GM12873 (cell line): ENCODE measurements around the gene DYNC1I2.

ENCODE experiments used
- TF ChIP-seq, protein P1 (sequence below): IDR thresholded peaks from 2 replicates; pipeline ENCODE4 v1.5.1; 2012; ENCODE audit warnings: low read depth, mild to moderate bottlenecking, moderate library complexity, low read length, control low read depth; ENCODE audit not compliant: insufficient read depth; ENCODE audit errors: missing control alignments

The DYNC1I2 gene

DNA sequence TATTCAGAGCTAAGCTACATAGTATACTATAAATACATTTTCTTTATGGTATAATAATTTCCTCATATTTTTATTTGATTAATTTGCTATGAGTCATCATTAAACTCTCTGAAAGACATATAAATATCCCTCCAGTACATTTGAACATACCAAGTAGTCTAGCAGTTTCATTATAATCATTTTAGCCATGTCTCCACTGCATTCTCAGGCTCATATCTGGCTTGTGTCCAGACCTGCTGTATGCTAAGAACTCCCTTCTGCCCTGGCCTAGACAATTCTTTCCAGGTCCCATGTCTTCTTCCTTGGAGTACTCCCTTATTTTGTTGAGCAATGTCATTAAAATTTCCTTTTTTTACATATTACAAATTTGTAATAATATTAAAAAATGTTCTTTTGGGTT, 16.6 kb upstream of the DYNC1I2 start:
- TF ChIP-seq, protein P1, sequence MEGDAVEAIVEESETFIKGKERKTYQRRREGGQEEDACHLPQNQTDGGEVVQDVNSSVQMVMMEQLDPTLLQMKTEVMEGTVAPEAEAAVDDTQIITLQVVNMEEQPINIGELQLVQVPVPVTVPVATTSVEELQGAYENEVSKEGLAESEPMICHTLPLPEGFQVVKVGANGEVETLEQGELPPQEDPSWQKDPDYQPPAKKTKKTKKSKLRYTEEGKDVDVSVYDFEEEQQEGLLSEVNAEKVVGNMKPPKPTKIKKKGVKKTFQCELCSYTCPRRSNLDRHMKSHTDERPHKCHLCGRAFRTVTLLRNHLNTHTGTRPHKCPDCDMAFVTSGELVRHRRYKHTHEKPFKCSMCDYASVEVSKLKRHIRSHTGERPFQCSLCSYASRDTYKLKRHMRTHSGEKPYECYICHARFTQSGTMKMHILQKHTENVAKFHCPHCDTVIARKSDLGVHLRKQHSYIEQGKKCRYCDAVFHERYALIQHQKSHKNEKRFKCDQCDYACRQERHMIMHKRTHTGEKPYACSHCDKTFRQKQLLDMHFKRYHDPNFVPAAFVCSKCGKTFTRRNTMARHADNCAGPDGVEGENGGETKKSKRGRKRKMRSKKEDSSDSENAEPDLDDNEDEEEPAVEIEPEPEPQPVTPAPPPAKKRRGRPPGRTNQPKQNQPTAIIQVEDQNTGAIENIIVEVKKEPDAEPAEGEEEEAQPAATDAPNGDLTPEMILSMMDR, result no peak

GRCh38 chr2:171671867-171672266, 15.4 kb upstream of the DYNC1I2 start:
- TF ChIP-seq, protein P1, result no peak

DNA sequence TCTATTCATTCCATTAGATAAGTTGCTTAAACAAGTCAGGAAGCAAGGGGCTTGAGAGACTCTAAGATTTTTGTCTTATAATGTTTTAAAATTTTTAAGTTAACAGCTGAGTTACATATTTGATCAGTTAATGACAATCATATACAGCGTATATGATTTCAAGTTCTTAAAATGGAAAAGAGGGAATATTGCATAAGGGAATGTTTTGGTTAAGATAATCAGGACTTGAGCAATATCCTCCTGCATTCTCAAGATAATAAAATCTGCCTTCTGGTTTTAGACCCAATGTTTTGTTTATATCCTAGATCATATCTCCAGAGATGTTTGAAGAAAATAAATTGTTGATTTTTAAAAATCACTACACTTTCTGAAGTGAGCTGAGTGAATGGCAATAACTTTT, 13.4 kb upstream of the DYNC1I2 start:
- TF ChIP-seq, protein P1, result no peak

GRCh38 chr2:171675810-171676345, 11.4 kb upstream of the DYNC1I2 start:
- TF ChIP-seq, protein P1, result no peak

GRCh38 chr2:171678619-171679018, 8.7 kb upstream of the DYNC1I2 start:
- TF ChIP-seq, protein P1, result no peak

GRCh38 chr2:171688129-171688465, 828 bp downstream of the DYNC1I2 start:
- TF ChIP-seq, protein P1, result no peak

DNA sequence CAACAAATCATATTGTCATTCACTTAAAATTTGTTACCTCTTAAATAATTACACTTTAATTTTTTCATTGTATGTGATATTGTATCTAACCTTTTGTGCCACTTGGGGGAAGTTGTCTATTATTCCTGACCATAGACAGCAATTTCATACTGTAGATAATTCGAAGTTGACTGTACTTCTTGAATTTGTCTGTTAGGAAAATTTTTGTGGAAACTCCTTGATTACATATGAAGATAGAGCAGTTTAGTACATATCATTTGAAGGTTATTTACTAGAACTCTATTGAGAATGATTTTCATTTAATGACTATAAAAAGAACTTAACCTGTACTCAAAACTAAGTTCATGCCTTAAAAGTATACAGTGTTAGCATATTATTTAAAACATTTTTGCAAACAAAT, 5.1 kb downstream of the DYNC1I2 start:
- TF ChIP-seq, protein P1, result no peak
